Mucosa of rectum (tissue), 2 donors: ENCODE results near the gene HNRNPD.
"Not testable (repeated sequence)": the region's sequence is repeated elsewhere in the genome, so short reads cannot be mapped to it uniquely, and the experiment has no call there.

Experiments
- H3K27ac ChIP-seq, 2 donors: one replicate each; pipeline ENCODE4 v1.7.0; 2013; ENCODE audit warnings: inconsistent platforms in 2 of 2, low read depth in 2 of 2, low read length in 2 of 2
- H3K27me3 ChIP-seq, 2 donors: one replicate each; pipeline ENCODE4 v1.7.0; 2013; ENCODE audit warnings: low read length in 2 of 2; ENCODE audit not compliant: control insufficient read depth in 2 of 2, insufficient read depth in 2 of 2
- H3K36me3 ChIP-seq, 2 donors: one replicate each; pipeline ENCODE4 v1.7.0; 2013; ENCODE audit warnings: low read length in 2 of 2; ENCODE audit not compliant: control insufficient read depth in 2 of 2, insufficient read depth in 2 of 2
- H3K4me1 ChIP-seq, 2 donors: one replicate each; pipeline ENCODE4 v1.7.0; 2013; ENCODE audit warnings: low read length in 2 of 2, mild to moderate bottlenecking in 1 of 2; ENCODE audit not compliant: control insufficient read depth in 2 of 2, insufficient read depth in 2 of 2
- H3K4me3 ChIP-seq, 2 donors: one replicate each; pipeline ENCODE4 v1.7.0; 2013; ENCODE audit warnings: low read length in 2 of 2
- H3K9ac ChIP-seq, 2 donors: one replicate each; pipeline ENCODE4 v1.7.0; 2013; ENCODE audit warnings: low read length in 2 of 2, low read depth in 1 of 2, mild to moderate bottlenecking in 1 of 2
- H3K9me3 ChIP-seq, 2 donors: one replicate each; pipeline ENCODE4 v1.7.0; 2013; ENCODE audit warnings: low read length in 2 of 2; ENCODE audit not compliant: control insufficient read depth in 2 of 2
- donor health status: healthy.
- donor health status: Normal muscosa, but diverticular disease.

Gene HNRNPD

DNA sequence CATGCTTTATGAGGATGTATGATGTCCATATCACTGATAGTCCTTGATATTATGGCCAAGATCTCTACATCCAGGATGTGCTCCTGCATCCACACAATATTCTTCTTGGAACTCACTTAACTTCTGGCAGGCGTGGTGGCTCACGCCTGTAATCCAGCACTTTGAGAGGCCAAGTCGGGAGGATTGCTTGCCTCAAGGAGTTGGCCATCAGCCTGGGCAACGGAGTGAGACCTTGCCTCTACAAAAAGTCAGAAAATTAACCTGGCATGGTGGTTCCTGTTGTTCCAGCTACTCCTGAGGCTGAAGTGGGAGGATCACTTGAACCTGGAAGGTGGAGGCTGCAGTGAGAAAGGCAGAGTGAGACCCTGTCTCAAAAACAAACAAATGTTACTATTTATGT is 2.3 kb upstream of the HNRNPD start:
- Histone ChIP-seq H3K4me1 (peaks cover 12 to 13% of the 10 kb centered on the region in 2 donors), H3K4me3 (no peak overlapping the region), H3K27me3 (no peaks in the 10 kb centered on the region), H3K9me3 (no peaks in the 10 kb centered on the region), H3K27ac (no peak overlapping the region), H3K9ac (no peak overlapping the region), H3K36me3 (no peaks in the 10 kb centered on the region)

- H3K36me3 ChIP-seq: peaks cover 0 to 7% of the 10 kb centered on the region in 2 donors
- H3K27me3 ChIP-seq: no peaks in the 10 kb centered on the region
- H3K9ac ChIP-seq: peak overlapping the region; percentile 94 to 97
- peak overlapping the region; percentile 99 to 100 for H3K27ac ChIP-seq
- H3K4me1 ChIP-seq: peaks cover 21 to 27% of the 10 kb centered on the region in 2 donors
- no peaks in the 10 kb centered on the region for H3K9me3 ChIP-seq
- peak overlapping the region; percentile 75 to 97 for H3K4me3 ChIP-seq
Measured at GRCh38 chr4:82373486-82373815, 340 bp downstream of the HNRNPD start.

GRCh38 chr4:82372517-82373485 is 990 bp downstream of the HNRNPD start:
- Histone ChIP-seq H3K27ac (peak overlapping the region; percentile 99 to 100), H3K4me1 (peaks cover 26 to 31% of the 10 kb centered on the region in 2 donors), H3K9ac (peak overlapping the region; percentile 94 to 97), H3K9me3 (no peaks in the 10 kb centered on the region), H3K36me3 (peaks cover 4 to 9% of the 10 kb centered on the region in 2 donors), H3K4me3 (peak overlapping the region; percentile 75 to 97), H3K27me3 (no peaks in the 10 kb centered on the region)

DNA sequence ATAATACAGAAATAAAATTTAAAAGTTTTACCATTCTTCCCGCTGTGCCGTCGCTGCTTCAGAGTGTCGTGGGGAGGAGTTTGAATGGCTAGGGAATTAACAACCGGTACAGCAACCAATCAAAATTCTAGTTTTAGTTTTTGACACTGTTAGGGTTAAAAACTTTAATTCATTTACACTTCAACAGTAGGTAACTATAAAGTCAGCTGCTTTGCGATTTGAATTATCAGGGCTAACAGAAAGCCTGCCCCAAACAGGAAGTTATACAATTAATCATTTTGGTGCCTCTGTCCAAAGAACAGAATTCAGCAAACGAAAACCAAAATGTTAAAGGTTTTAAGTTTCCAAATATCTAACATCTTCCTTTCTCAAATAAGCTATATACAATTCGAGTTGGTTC is 2.3 kb downstream of the HNRNPD start:
- H3K4me1 ChIP-seq: peaks cover 35 to 36% of the 10 kb centered on the region in 2 donors
- peaks cover 8 to 20% of the 10 kb centered on the region in 2 donors for H3K36me3 ChIP-seq
- H3K4me3 ChIP-seq: peak overlapping the region; percentile 75 to 97
- H3K27me3 ChIP-seq: no peaks in the 10 kb centered on the region
- no peak overlapping the region for H3K27ac ChIP-seq
- peak overlapping the region; percentile 94 to 97 for H3K9ac ChIP-seq
- no peaks in the 10 kb centered on the region for H3K9me3 ChIP-seq

DNA sequence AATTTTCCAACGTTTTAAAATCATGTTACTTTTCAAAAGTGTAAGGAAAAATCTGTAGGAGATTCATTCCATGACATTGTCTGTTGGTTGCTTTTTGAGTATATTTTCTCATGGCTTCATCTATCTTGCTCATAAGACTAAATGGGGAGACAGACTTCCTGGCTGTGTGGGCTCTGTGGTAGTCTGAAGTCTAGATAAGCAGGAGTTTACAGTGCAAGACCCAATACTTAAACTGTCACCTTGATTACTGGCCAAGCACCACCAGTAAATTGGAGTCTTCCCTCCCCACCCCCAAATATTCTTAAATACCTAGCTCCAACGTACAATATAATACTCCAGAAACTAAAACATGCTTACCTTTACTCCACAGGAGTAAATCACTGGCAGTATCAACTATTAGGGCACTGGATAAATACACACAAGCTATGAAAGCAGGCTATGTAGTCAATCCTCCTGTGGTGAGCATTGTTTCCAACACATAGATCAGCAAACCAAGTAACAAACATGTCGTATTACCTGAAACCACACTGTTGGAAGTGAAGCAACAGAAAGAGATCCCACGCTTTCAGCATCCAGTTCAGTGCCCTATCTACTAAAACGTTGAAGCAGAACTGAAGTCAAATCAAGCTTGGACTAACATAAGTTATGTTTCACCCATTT is 6.2 kb downstream of the HNRNPD start:
- Histone ChIP-seq H3K9ac (no peak overlapping the region), H3K36me3 (peaks cover 8 to 20% of the 10 kb centered on the region in 2 donors), H3K27ac (no peak overlapping the region), H3K4me1 (peaks cover 42 to 54% of the 10 kb centered on the region in 2 donors), H3K9me3 (no peaks in the 10 kb centered on the region), H3K4me3 (no peak overlapping the region), H3K27me3 (no peaks in the 10 kb centered on the region)

GRCh38 chr4:82366431-82366830 is 7.4 kb downstream of the HNRNPD start:
- Histone ChIP-seq H3K36me3 (peaks cover 8 to 20% of the 10 kb centered on the region in 2 donors), H3K4me1 (peaks cover 37 to 44% of the 10 kb centered on the region in 2 donors)
- not testable (repeated sequence) for H3K9ac ChIP-seq, H3K9me3 ChIP-seq, H3K27me3 ChIP-seq, H3K27ac ChIP-seq, H3K4me3 ChIP-seq

GRCh38 chr4:82363896-82364487 is 9.8 kb downstream of the HNRNPD start:
- H3K4me3 ChIP-seq: no peak overlapping the region
- no peak overlapping the region for H3K27ac ChIP-seq
- H3K9me3 ChIP-seq: no peaks in the 10 kb centered on the region
- H3K9ac ChIP-seq: no peak overlapping the region
- H3K27me3 ChIP-seq: no peaks in the 10 kb centered on the region
- peaks cover 14 to 18% of the 10 kb centered on the region in 2 donors for H3K36me3 ChIP-seq
- peaks cover 26 to 37% of the 10 kb centered on the region in 2 donors for H3K4me1 ChIP-seq

GRCh38 chr4:82362565-82362964 is 11.2 kb downstream of the HNRNPD start:
- Histone ChIP-seq H3K4me1 (peaks cover 19 to 28% of the 10 kb centered on the region in 2 donors), H3K4me3 (no peak overlapping the region), H3K9me3 (no peaks in the 10 kb centered on the region), H3K9ac (no peak overlapping the region), H3K27me3 (no peaks in the 10 kb centered on the region), H3K36me3 (peaks cover 19% of the 10 kb centered on the region in 2 donors), H3K27ac (no peak overlapping the region)

DNA sequence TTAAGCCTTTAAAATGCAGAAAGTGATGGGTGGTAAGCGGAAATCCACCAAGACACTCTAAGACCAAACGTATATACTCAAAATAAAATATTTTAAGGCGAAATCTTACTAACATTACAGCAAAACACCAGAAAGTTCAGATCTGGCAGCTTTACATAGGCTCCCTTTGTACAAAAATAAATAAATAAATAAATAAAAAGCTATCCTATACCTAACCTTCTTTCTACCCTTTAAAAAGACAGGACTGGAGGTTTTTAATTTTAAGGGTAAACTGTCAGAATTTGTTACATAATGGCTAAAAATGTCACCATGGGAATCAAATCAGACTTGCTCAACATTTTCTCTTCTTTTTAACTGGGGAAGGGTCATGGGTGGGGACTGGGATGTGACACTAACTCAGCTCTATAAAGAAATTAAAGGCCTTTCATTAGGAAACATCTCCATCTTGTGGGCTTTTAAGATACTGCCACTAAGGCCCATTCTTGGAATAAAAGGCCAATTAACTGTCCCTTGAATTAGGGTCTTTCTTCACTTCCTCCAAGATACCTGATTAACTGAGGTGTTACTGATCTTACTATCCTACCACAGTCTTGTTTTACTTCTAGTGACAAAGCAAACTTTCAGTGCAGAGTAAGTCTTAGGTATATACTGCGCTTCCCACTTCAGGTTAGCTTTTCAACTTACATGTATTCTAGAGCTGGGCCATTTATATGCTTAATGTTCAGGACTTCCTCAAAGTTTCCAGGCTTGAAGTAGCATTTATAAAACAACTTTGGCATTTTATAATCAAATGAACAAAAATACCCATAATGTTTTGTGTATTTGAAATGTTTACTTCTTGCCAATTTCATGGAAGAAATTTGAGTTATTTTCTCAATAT is 13.3 kb downstream of the HNRNPD start:
- no peak overlapping the region for H3K27ac ChIP-seq

More for the DNA sequence above, 13.3 kb downstream of the HNRNPD start:
- Histone ChIP-seq H3K36me3 (peaks cover 30 to 37% of the 10 kb centered on the region in 2 donors), H3K9me3 (no peaks in the 10 kb centered on the region), H3K27me3 (no peaks in the 10 kb centered on the region), H3K4me1 (peaks cover 12 to 21% of the 10 kb centered on the region in 2 donors), H3K9ac (peak overlapping the region in 1 of 2 donors; percentile 8), H3K4me3 (no peak overlapping the region)
